Stimulated activated CD4-positive, alpha-beta T cell treated with anti-CD3 and anti-CD28 coated beads, Interleukin-12 subunit alpha, Interleukin-12 subunit beta, amount 100 ng/mL, for 48 hours (primary cell): Measurements from ENCODE around the gene DUOX1.
"Not testable (repeated sequence)": the region's sequence is repeated elsewhere in the genome, so short reads cannot be mapped to it uniquely, and the experiment has no call there.

Experiments used
- DNase-seq, 3 donors: peaks; one replicate each; pipeline ENCODE4 v3.0.0-alpha.2; 2020; ENCODE audit warnings: low read depth in 2 of 3, low spot score in 1 of 3

The DUOX1 gene

GRCh38 chr15:45129651-45130129, at the start of gene DUOX1, which contains the start of gene DUOXA1:
DUOX1 (plus strand) TSS chr15:45129994; CDS start chr15:45131967, 1,973 bp downstream.
DUOXA1 (minus strand) TSS chr15:45129879; CDS start chr15:45123014, 6,865 bp downstream.
- peak in 1 of 3 donors; percentile 23 for DNase-seq

GRCh38 chr15:45080593-45080992, 49.2 kb upstream of the DUOX1 start:
- not testable (repeated sequence) for DNase-seq

- not testable (repeated sequence) for DNase-seq
Measured at GRCh38 chr15:45082412-45082811, 47.4 kb upstream of the DUOX1 start.

- no peak for DNase-seq
Measured at GRCh38 chr15:45083223-45083622, 46.6 kb upstream of the DUOX1 start.

- DNase-seq: no peak
Measured at GRCh38 chr15:45084163-45084562, 45.6 kb upstream of the DUOX1 start.

GRCh38 chr15:45087513-45087912, 42.3 kb upstream of the DUOX1 start:
- no peak for DNase-seq

GRCh38 chr15:45088801-45089711, 40.7 kb upstream of the DUOX1 start:
- DNase-seq: no peak

GRCh38 chr15:45089712-45090373, 40.0 kb upstream of the DUOX1 start:
- no peak for DNase-seq

- DNase-seq: no peak
Measured at GRCh38 chr15:45091161-45091560, 38.6 kb upstream of the DUOX1 start.

- DNase-seq: no peak
Measured at GRCh38 chr15:45091576-45091975, 38.2 kb upstream of the DUOX1 start.

- no peak for DNase-seq
Measured at GRCh38 chr15:45093013-45093412, 36.8 kb upstream of the DUOX1 start.

- no peak for DNase-seq
Measured at GRCh38 chr15:45093622-45094357, 36.0 kb upstream of the DUOX1 start.

GRCh38 chr15:45094358-45094730, 35.5 kb upstream of the DUOX1 start:
- DNase-seq: no peak

GRCh38 chr15:45095661-45096060, 34.1 kb upstream of the DUOX1 start:
- no peak for DNase-seq

- no peak for DNase-seq
Measured at GRCh38 chr15:45097466-45097865, 32.3 kb upstream of the DUOX1 start.

GRCh38 chr15:45099549-45100165, 30.1 kb upstream of the DUOX1 start:
- DNase-seq: no peak

- no peak for DNase-seq
Measured at GRCh38 chr15:45100884-45101625, 28.7 kb upstream of the DUOX1 start.

- no peak for DNase-seq
Measured at GRCh38 chr15:45101749-45102148, 28.0 kb upstream of the DUOX1 start.

- DNase-seq: no peak
Measured at GRCh38 chr15:45102226-45102625, 27.6 kb upstream of the DUOX1 start.

- DNase-seq: not testable (repeated sequence)
Measured at GRCh38 chr15:45104170-45104569, 25.6 kb upstream of the DUOX1 start.
